ENCODE results near the gene CHD6.

The CHD6 gene

DNA sequence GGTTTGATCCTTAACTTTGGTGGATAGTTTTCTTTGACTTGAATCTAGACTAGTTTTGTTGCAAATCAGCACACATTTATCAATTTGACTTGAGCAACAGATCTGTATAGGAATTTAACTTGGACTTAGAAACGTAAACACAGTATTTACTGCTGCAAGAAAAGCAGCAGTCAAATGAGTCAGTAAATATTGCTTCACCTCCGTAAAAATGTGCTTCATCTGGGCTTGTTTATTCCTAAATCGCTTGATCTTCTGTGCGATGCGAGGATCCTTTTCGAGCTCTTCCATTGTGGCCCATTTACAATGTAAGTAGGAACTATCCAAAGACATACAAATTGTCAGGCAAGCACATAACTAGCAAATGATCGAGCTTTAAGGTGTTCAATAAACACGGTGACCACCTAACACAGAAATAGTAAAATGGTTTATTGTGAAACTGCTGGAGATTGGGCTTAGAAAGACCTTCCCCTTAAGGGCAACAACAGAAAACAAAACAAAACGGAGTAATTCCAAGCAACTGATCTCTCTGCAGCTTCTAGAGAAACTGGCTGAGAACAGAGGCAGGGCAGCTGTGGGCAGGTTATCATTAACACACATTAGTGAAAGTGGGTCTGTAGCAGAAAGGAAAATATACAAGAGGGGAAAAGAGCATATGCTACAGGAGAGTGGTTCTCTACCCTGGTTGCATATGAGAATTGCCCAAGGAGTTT is 120.8 kb downstream of the CHD6 start:
- in situ Hi-C loops (cut with HindIII; ENCODE audit: low pct_ligation_motif_present, low pct_unique_long_range_greater_than_20kb, low sequenced_read_pairs) = no loop called here
- DNase-seq = no peak

- in situ Hi-C loops (cut with HindIII; ENCODE audit: low pct_ligation_motif_present, low pct_unique_long_range_greater_than_20kb, low sequenced_read_pairs) = no loop called here
- DNase-seq = no peak
Measured at GRCh38 chr20:41494451-41494850, 123.7 kb downstream of the CHD6 start.

GRCh38 chr20:41483553-41483930 is 134.6 kb downstream of the CHD6 start:
- no peak for DNase-seq
- in situ Hi-C loops (cut with HindIII; ENCODE audit: low pct_ligation_motif_present, low pct_unique_long_range_greater_than_20kb, low sequenced_read_pairs) = no loop called here

DNA sequence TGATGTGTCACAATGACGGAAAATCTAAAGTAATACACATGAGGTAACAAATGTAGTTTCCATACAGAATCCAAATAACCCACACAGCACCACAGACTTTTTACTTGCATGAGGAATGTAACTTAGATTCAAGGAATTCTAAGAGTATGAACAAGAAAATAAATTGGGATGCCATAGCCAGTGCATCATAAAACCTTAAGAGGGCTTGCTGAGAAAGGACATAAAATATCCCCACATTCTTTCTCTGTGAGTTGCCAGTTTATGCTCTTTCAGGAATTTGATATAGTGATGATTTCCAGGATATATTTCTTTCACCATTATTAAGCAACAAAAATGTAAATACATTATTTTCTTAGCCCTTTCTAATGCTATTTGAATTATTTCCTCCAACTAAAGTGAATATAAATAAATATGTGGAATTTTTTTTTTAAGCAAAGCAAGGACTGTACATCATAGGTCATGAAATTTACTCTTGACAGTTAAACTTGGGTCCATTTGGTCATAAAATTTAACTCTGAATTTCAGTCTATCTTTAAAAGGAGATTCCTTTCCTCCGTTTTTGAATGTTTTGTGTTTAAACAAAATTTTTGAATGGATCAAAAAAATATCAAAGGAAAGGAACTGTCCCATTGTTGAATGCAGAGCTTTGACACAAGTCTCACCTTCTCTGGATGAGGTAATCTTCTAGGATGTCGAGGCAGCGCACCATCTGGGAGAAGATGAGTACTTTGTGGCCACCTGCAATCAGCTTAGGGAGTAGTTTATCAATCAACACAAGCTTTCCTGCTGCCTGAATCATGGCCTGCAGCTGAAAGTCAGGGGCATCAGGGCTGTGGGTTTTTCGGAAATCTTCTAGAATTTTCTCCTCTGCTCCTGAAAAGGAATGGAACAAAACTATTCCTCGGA is 135.3 kb downstream of the CHD6 start:
- in situ Hi-C loops (cut with HindIII; ENCODE audit: low pct_ligation_motif_present, low pct_unique_long_range_greater_than_20kb, low sequenced_read_pairs) = no loop called here
- peak; percentile 84 for DNase-seq

GRCh38 chr20:41480054-41480770 is 138.0 kb downstream of the CHD6 start:
- in situ Hi-C loops (cut with HindIII; ENCODE audit: low pct_ligation_motif_present, low pct_unique_long_range_greater_than_20kb, low sequenced_read_pairs) = no loop called here
- DNase-seq = no peak

- no peak for DNase-seq
- in situ Hi-C loops (cut with HindIII; ENCODE audit: low pct_ligation_motif_present, low pct_unique_long_range_greater_than_20kb, low sequenced_read_pairs) = no loop called here
Measured at GRCh38 chr20:41479113-41479512, 139.1 kb downstream of the CHD6 start.

GRCh38 chr20:41478026-41478425 is 140.2 kb downstream of the CHD6 start:
- DNase-seq = no peak
- in situ Hi-C loops (cut with HindIII; ENCODE audit: low pct_ligation_motif_present, low pct_unique_long_range_greater_than_20kb, low sequenced_read_pairs) = no loop called here

- in situ Hi-C loops (cut with HindIII; ENCODE audit: low pct_ligation_motif_present, low pct_unique_long_range_greater_than_20kb, low sequenced_read_pairs) = no loop called here
- DNase-seq = no peak
Measured at GRCh38 chr20:41476446-41476845, 141.7 kb downstream of the CHD6 start.

- in situ Hi-C loops (cut with HindIII; ENCODE audit: low pct_ligation_motif_present, low pct_unique_long_range_greater_than_20kb, low sequenced_read_pairs) = no loop called here
Measured at GRCh38 chr20:41476013-41476441, 142.2 kb downstream of the CHD6 start.

DNA sequence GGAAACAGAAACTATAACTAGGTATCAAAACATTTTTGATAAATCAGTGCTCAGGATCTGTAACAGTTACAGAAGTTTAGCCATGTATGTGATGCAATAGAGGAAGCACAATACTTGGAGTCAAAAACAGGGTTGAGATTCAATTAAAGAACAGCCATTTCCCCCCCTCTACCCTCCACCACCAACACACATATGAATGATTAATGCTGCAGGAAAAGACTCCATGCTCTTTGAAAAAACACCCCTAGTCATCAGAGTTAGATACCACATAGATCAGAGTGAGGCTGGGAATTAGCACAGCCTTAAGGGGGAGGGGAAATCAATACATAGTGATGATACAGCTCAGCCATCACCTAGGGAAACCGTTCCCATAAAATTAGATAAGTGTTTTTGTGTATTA is 142.7 kb downstream of the CHD6 start:
- no peak for DNase-seq

More at GRCh38 chr20:41476013-41476441, 142.2 kb downstream of the CHD6 start:
- DNase-seq = no peak

DNA sequence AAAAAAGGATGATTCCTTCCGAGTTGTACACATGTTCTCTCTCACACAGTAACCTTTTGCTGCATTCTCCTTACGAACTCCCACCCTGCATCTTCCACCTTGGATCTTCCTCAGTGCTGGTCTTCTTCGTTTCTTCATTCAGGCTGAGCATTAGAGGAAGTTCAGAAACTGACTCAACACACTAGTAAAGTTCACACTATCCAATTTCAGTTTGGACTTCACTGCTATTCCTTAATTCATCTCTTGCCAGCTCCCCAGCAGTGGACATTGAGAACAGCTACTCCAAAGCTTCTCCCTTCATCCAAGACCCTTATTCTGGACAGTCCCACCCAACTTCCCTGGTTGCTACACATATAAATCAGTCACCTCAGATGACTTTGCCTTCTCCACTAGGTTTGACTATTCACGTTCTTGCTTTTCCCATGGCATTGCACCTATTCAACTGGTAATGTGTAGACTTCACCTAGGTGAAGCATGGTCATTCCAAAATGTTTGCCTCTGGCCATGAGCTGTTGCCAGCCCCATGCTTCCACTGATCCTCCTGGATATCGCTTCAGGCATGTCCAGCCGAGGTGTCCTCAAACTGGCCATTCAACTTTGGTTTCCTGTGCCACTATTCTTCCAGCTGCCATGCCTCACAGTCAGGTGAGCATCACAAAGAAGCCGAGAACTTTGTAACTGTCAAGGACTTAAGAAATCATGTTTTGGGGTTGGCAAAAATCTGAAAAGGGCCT is 147.6 kb downstream of the CHD6 start:
- in situ Hi-C loops (cut with HindIII; ENCODE audit: low pct_ligation_motif_present, low pct_unique_long_range_greater_than_20kb, low sequenced_read_pairs) = no loop called here
- no peak for DNase-seq

More for the DNA sequence above, 142.7 kb downstream of the CHD6 start:
- in situ Hi-C loops (cut with HindIII; ENCODE audit: low pct_ligation_motif_present, low pct_unique_long_range_greater_than_20kb, low sequenced_read_pairs) = no loop called here

DNA sequence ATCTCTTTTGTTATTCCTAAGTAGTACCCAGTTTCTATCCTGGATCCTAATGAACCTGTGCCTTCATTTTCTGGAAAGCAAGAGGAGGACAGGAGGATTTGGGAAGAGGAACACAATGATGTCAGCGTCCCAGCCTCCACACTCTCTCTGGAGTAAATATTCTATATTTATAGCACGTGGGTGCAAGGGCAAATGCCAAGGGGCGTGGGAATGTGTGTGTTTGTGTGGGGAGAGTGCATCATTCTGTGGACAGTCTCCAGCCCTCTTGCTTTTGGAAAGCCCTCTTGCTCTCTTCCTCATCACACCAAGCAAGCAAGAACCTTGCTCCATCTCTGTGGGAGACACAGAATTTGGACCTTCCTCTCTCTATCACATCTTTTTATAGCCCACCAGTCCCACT is 148.3 kb downstream of the CHD6 start:
- in situ Hi-C loops (cut with HindIII; ENCODE audit: low pct_ligation_motif_present, low pct_unique_long_range_greater_than_20kb, low sequenced_read_pairs) = no loop called here
- DNase-seq = no peak

DNA sequence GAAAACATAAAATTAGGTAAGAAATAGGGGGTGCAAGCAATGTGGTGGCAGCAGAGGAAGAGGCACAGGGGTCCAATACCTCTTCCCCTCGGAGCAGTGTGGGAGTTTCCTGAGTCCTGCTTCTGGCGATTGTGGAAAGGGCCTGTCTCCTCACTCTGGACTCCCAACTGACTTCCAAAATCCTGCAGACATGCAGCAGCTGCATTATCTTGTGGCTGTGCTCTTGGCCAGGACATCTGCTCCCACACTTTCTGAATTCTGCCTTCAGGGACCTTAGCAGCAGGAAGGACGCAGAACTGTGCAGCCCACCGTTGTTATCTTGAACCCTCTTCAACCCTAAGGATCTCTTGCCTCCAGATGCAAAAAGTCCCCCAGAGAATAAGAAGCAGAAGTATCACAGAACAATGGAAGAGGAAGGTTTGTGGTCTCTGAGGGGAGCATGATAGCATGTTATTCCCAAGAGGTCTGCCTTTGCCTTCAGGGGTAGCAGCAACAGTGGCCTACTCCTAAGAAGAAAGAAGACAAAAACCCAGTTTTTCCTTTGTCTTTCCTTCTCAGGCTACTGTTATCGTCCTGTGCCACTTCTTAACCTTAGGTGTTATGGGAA is 149.1 kb downstream of the CHD6 start:
- in situ Hi-C loops (cut with HindIII; ENCODE audit: low pct_ligation_motif_present, low pct_unique_long_range_greater_than_20kb, low sequenced_read_pairs) = no loop called here
- no peak for DNase-seq

GRCh38 chr20:41467690-41468089 is 150.5 kb downstream of the CHD6 start:
- no peak for DNase-seq
- in situ Hi-C loops (cut with HindIII; ENCODE audit: low pct_ligation_motif_present, low pct_unique_long_range_greater_than_20kb, low sequenced_read_pairs) = no loop called here

- DNase-seq = no peak
- in situ Hi-C loops (cut with HindIII; ENCODE audit: low pct_ligation_motif_present, low pct_unique_long_range_greater_than_20kb, low sequenced_read_pairs) = no loop called here
Measured at GRCh38 chr20:41467220-41467619, 151.0 kb downstream of the CHD6 start.

DNA sequence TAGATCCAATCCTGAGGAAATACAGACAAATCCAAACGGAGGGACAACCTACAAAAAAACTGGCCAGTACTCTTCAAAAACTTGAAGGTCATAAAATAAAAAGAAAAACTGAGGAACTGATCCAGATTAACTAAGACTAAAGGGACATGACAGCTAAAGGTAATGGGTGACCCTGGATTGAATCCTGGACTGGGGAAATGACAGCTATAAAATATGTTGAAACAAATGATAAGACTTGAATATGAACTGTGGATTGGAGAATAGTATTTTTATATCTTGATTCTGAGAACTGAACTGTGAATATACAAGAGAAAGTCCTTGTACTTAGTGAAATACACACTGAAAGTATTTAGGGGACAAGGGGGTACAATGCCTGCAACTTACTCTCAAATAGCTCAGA is 154.6 kb downstream of the CHD6 start:
- in situ Hi-C loops (cut with HindIII; ENCODE audit: low pct_ligation_motif_present, low pct_unique_long_range_greater_than_20kb, low sequenced_read_pairs) = no loop called here
- DNase-seq = no peak

DNA sequence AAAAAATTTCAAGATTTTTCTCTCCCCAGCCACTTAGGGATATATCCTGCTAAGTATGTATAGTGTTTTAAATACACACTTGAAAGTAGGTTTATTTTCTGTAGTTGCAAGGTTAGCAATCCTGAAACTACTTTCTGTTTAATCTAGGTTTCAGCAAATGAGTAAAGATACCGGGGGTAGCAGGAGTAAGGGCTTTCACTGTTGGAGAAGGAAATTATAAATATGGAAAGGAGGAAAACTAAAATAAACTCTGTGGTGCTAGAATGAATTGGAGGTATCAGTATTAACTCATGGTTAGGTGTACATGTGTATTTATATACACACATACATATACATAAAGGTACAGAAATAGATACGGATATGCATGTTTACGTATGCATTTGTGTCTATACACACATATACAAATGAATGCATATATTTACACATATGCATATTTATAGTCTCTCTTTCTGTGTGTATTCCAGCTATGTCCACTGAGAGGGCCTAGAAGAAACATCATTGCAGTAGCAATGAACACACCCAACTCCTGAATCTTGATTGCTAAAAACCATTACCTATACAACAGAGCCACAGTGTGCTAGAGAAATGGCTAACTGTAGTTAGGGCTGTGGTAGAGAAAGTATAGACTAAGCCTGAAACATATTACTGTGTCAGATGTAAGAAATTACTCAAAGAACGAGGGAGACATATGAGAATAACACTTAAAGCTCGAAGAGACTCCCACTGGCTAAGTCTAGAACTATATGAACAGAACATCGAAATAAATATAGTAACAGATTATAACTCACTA is 155.6 kb downstream of the CHD6 start:
- no peak for DNase-seq
- in situ Hi-C loops (cut with HindIII; ENCODE audit: low pct_ligation_motif_present, low pct_unique_long_range_greater_than_20kb, low sequenced_read_pairs) = no loop called here
